C4-2B (cell line): ENCODE data around the gene LRP1B.

ENCODE experiments used
- H3K27ac ChIP-seq: fragments of 450-650 bp; 2 replicates; pipeline ENCODE4 v1.5.1; 2017
- CTCF ChIP-seq: fragments of 450-650 bp; conservative IDR thresholded peaks from 2 replicates; pipeline ENCODE4 v1.5.1; 2017; ENCODE audit warnings: mild to moderate bottlenecking
- ZFX ChIP-seq: fragments of 450-650 bp; IDR thresholded peaks from 2 replicates; pipeline ENCODE4 v1.6.1; 2017

Gene LRP1B

GRCh38 chr2:141364821-141365220, 766.0 kb downstream of the LRP1B start:
- no peak overlapping the region for H3K27ac ChIP-seq
- TF ChIP-seq ZFX (no peak), CTCF (no peak)

DNA sequence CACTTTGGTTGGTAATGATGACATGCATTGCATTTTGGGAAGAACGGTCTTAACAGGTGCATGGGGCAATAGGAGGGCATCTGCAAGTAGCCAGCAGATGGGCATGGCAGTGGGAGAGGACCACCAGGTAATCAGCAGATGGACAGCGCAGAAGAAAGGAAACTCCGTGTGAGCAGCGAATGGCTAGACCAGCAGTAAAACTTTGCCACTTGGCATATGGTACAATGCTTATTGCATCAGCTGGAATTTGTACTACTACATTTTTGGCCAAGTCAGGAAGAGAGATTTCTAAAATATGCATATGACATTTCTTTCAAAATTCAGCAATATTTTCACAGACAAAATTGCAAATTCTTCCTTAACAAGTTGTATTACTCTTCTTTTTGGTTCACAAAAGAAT, 768.5 kb downstream of the LRP1B start:
- H3K27ac ChIP-seq, result no peak overlapping the region
- no peak for TF ChIP-seq ZFX
- TF ChIP-seq CTCF, result no peak

DNA sequence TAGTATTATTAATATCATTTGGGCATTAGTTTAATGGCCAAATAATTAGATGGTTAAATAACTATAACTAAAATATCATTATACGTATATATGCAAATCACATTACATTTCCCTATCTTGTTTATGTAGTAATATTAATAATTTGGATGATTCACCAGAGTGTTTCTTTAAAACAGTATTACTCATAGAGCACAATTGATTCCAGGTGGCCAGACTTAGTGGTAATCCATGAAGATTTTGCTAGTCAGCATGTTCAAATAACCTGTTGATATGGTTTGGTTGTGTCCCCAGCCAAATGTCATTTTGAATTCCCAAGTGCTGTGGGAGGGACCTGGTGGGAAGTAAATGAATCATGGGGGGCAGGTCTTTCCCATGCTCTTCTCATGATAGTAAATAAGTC, 782.3 kb downstream of the LRP1B start:
- H3K27ac ChIP-seq, result no peak overlapping the region
- TF ChIP-seq CTCF (no peak), ZFX (no peak)

- H3K27ac ChIP-seq, result no peak overlapping the region
- TF ChIP-seq CTCF (no peak), ZFX (no peak)
Observed at GRCh38 chr2:141341444-141341843, 789.4 kb downstream of the LRP1B start.

GRCh38 chr2:141331127-141331526, 799.7 kb downstream of the LRP1B start:
- H3K27ac ChIP-seq, result no peak overlapping the region
- no peak for TF ChIP-seq CTCF
- TF ChIP-seq ZFX, result no peak

GRCh38 chr2:141329964-141330363, 800.9 kb downstream of the LRP1B start:
- TF ChIP-seq ZFX (no peak), CTCF (no peak)
- no peak overlapping the region for H3K27ac ChIP-seq

DNA sequence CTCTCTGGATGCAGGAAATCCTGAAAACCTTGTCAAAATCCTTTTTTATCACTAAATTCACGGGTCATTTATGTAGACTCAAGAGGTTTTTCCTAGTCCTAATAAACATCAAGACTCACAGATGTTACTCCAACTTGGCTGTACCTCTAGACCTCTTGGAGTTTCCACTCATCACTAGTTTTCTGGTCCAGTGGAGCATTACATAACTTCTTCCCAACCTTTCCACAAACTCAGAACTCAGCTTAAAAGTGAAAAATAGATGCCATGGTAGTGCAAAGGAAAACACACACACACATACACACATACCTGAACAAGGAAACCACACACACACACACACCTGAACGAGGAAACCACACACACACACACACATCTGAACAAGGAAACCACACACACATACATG, 807.2 kb downstream of the LRP1B start:
- no peak overlapping the region for H3K27ac ChIP-seq
- no peak for TF ChIP-seq CTCF
- no peak for TF ChIP-seq ZFX

- TF ChIP-seq ZFX, result no peak
- TF ChIP-seq CTCF, result no peak
- H3K27ac ChIP-seq, result no peak overlapping the region
Observed at GRCh38 chr2:141317986-141318385, 812.8 kb downstream of the LRP1B start.
